NOMO-1 treated with DMSO at 0.1 percent for 48 hours (cell line): ENCODE data around the gene ZNF593.

Experiments
- DNase-seq: peaks from one replicate; lab custom pipeline; 2025; ENCODE audit not compliant: unreplicated experiment; lab: John Stamatoyannopoulos, UW

The ZNF593 gene

GRCh38 chr1:26168410-26169197 lies 1.1 kb upstream of the ZNF593 start, which contains the start of gene C1orf232:
Gene C1orf232 (minus strand): TSS chr1:26168963. CDS start chr1:26168499, 464 bp downstream.
- no peak for DNase-seq

GRCh38 chr1:26169198-26169554 lies 532 bp upstream of the ZNF593 start:
- no peak for DNase-seq

- DNase-seq, result no peak
Observed at GRCh38 chr1:26170472-26170821, 739 bp downstream of the ZNF593 start.

GRCh38 chr1:26171084-26172072 lies 1.7 kb downstream of the ZNF593 start, which contains the start of gene ZNF593OS:
Gene ZNF593OS (minus strand): TSS chr1:26171832. CDS start chr1:26171661, 171 bp downstream.
- no peak for DNase-seq

- DNase-seq, result no peak
Observed at GRCh38 chr1:26175346-26175745, 5.6 kb downstream of the ZNF593 start.

GRCh38 chr1:26177182-26177684 lies 7.5 kb downstream of the ZNF593 start, which contains the start of gene CNKSR1:
Gene CNKSR1 (plus strand): TSS chr1:26177491. CDS start chr1:26177548, 57 bp downstream.
- no peak for DNase-seq

- DNase-seq, result no peak
Observed at GRCh38 chr1:26180010-26180506, 10.3 kb downstream of the ZNF593 start.

- DNase-seq, result no peak
Observed at GRCh38 chr1:26181586-26182382, 12.1 kb downstream of the ZNF593 start.

- no peak for DNase-seq
Observed at GRCh38 chr1:26182383-26182696, 12.6 kb downstream of the ZNF593 start.

GRCh38 chr1:26184086-26184485 lies 14.4 kb downstream of the ZNF593 start:
- no peak for DNase-seq

- DNase-seq, result no peak
Observed at GRCh38 chr1:26184883-26185282, 15.2 kb downstream of the ZNF593 start.

- no peak for DNase-seq
Observed at GRCh38 chr1:26187882-26188281, 18.2 kb downstream of the ZNF593 start.

GRCh38 chr1:26188477-26188876 lies 18.8 kb downstream of the ZNF593 start:
- DNase-seq, result no peak

- DNase-seq, result no peak
Observed at GRCh38 chr1:26189331-26189730, 19.6 kb downstream of the ZNF593 start.

GRCh38 chr1:26189751-26190275 lies 20.1 kb downstream of the ZNF593 start:
- no peak for DNase-seq

- no peak for DNase-seq
Observed at GRCh38 chr1:26190373-26190987, 20.8 kb downstream of the ZNF593 start, which contains the start of gene CATSPER4. Gene CATSPER4 (plus strand): TSS chr1:26190602. CDS start chr1:26190628, 26 bp downstream.

- no peak for DNase-seq
Observed at GRCh38 chr1:26191739-26192138, 22.0 kb downstream of the ZNF593 start.

- no peak for DNase-seq
Observed at GRCh38 chr1:26195805-26196204, 26.1 kb downstream of the ZNF593 start.

- no peak for DNase-seq
Observed at GRCh38 chr1:26197301-26197700, 27.6 kb downstream of the ZNF593 start.

- no peak for DNase-seq
Observed at GRCh38 chr1:26197813-26198212, 28.1 kb downstream of the ZNF593 start.
